Stimulated activated CD4-positive, alpha-beta T cell treated with anti-CD3 and anti-CD28 coated beads, Interleukin-2, amount 100 ng/mL, for 24 hours (primary cell): ENCODE results near the gene PIGP.
"Not testable (repeated sequence)": the region's sequence is repeated elsewhere in the genome, so short reads cannot be mapped to it uniquely, and the experiment has no call there.

Source experiments
- DNase-seq, 2 donors: peaks; one replicate each; pipeline ENCODE4 v3.0.0-alpha.2; 2020

PIGP gene

DNA sequence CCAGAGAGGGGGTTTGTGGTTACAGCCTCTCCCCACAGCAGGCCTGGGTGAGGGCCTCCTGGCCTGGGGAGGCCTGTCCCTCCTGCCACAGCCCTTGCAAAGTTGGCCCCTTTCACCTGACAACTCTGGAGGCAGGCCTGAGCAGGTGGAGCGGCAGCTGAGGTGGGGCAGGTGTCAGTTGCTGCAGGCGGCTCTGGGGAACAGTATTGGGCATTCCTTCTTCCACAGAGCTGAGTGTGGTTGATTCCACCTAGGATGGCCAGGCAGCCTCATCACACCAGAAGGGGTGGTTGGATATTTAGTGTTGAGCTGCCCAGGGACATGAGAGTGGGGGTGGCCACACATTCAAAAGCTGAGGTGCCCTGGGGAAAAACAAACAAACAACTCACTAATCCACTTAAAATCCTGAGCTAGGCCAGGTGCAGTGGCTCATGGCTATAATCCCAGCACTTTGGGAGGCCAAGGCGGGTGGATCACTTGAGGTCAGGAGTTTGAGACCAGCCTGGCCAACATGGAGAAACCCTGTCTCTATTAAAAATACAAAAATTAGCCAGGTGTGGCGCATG is 31.1 kb downstream of the PIGP start:
- DNase-seq: no peak

DNA sequence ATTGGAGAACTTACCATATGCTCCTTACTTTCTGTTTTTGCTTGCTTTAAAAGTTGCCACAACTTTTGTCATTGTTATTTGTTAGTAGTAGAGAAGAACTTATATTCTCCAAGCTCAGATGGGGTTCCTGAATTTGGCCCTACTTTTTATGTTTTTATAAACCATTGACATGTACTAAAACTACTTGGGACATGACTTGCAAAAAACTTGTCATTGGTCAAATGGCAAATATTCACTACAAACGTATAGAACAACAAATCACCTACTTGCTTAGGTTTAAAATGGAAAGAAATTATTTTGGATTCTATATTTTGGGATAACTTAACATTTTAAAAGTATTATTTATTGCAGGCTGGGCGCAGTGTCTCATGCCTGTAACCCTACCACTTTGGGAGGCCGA is 32.7 kb downstream of the PIGP start:
- DNase-seq: no peak

DNA sequence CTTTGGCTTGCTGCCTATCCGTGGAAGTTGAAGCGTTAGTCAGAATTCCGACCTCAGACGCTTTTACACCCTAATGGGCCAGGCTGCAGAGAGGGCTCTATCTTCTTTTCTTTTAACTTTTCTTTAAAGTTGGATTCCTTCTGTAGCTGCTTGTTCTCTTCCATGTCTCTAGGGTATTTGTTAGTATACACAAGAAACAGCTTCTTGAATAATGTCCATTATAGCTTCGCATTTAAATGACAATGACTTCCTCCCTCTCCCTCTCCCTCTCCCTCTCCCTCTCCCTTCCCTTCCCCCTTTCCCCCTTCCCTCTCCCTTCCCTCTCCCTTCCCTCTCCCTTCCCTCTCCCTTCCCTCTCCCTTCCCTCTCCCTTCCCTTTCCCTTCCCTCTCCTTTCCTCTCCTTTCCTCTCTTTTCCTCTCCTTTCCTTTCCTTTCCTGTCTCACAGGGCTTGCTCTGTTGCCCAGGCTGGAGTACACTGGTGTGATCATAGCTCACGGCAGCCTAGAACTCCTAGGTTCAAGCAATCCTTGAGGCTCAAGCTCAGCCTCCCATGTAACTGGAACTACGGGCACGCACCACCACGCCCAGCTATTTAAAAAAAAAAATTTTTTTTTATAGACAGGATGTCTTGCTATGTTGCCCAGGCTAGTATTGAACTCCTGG is 33.3 kb downstream of the PIGP start:
- DNase-seq: no peak

DNA sequence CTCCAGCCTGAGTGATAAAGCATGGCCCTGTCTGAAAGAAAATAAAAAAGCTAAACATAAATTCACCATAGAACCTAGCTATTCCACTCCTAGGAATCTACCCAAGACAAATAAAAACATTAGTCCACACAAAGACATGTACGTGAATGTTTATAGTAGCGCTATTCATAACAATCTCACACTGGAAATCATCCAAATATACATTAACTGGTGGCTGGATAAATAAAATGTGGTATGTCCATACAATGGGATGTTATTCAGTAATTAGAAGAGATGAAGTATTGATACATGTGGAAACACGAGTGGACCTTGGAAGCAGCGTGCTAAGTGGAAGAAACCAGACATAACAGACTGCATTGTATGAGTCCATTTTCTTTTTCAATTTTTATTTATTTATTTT is 36.7 kb downstream of the PIGP start:
- DNase-seq: no peak

DNA sequence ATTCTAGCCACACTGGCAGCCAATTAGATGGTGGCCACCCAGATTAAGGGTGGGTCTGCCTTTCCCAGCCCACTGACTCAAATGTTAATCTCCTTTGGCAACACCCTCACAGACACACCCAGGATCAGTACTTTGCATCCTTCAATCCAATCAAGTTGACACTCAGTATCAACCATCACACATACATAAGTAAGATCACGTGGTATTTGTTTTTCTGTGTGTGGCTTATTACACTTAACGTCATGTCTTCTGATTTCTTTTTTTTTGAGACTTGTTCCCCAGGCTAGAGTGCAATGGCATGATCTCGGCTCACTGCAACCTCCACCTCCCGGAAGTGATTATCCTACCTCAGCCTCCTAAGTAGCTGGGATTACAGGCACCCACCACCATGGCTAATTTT is 38.5 kb downstream of the PIGP start:
- DNase-seq: not testable (repeated sequence)

DNA sequence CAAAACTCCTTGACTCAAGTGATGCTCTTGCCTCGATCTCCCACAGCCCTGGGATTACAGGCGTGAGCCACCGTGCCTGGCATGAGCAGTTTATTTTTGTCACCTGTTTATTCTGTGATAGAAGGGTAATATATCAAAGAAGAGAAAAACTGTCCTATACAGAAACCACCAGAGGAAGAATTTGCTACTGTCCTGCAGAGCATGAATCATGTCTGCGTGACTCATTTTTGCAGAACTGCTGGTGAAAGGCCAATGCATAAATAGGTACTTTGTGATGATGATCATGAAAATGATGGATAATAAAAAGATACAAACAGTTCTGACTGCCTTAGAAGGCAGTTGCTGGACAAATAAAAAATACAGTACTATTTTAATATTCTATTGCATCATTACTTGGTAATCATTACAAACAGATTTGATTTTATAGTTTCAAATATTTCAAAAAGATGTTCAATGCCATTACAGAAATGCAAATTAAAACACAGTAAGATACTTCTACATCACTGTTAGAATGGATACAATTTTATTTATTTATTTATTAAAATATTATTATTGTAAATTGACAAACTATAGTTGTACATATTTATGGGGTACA is 39.9 kb downstream of the PIGP start:
- DNase-seq: no peak

DNA sequence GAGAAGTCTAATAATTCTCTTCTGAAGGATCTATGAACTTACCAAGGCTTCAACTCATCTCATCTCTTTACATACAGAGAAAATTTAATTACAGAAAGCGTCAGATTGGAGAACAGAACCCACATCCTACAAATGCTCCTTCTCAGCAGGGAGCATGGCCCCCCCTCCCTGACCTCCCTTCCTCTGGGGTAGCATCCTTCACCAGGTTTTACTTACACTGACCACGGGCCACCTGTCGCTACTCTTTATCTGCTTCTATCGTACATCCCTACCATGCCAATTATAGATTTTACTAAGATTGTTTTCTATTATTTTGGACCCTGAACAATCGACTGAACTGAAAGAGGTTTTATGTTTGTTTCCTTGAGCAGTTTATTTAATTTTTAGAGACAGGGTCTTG is 40.6 kb downstream of the PIGP start:
- DNase-seq: no peak

DNA sequence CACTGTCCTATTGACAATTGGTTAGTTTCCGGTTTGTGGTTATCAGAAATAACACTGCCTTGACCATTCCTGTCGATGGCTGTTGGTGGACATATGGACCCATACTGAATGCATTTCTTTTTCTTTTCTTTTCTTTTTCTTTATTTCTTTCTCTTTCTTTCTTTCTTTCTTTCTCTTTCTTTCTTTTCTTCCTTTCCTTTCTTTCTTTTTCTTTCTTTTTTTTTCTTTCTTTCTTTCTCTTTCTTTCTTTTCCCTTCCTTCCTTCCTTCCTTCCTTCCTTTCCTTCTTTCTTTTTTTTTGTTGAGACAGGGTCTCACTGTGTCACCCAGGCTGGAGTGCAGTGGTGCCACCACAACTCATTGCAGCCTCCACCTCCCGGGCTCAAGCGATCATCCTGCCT is 42.0 kb downstream of the PIGP start:
- no peak for DNase-seq

DNA sequence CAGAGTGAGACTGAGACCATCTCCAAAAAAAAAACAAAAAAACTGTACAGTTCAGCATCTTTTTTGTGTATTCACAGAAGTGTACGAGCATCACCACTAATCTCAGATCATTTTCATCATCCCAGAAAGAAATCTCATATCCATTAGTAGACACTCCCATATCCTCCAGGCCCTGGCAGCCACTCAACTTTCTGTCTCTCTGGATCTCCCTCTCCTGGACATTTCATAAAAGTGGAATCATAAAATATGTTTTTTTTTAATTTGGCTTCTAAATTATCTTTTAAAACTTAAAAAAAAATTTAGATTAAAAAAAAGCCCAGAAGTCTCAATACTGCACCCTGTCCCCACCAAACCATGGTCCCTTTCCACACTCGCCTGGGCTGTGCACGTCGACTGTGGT is 44.3 kb downstream of the PIGP start:
- DNase-seq: no peak

DNA sequence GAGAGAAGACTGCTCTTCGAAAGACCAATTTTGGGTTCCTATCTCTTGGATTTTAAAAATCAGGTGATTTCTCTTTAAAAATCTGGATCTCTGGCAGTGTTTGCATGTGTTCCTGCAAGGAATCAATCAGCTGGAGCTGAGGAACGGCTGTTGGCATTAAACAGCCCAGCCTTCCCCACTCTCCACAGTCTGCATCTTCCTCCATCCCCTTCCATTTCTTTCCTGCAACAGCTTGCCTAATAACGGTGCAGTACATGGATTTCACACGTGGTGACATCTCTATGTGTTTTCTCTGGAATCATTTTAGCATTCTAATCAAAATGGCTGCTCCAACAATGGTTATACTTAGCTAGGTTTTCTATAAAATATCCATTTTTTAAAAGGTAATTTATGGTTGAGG is 46.4 kb downstream of the PIGP start:
- no peak for DNase-seq

DNA sequence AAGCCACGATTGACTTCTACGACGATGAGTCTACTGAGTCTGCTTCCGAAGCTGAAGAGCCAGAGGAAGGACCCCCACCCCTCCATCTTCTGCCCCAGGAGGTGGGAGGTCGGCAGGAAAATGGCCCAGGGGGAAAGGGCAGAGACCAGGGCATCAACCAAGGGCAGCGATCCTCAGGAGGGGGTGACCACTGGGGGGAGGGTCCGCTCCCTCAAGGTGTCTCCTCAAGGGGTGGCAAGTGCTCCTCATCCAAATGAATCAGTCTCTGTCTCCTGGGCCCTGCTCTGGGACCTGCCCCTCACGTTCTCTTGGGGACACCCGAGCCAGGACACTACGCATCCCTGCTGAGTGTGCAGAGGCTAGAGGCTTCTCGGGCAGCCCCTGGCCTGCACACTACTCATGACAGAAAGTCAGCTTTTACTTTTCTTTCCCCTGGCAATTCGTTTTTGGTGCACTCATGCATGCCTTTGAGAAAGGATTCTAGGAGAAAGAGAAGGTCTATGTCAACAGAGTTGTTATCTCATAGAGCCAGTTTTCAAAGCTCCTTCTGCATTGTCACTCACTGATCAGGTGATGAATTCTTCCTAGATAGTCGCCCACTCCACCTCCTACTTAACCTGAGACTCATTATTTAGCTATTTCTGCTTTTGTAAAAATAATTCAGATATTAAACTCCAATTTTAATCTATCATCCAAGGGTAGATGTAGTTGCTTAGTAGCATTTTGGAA is 54.8 kb downstream of the PIGP start:
- no peak for DNase-seq
